Thyroid gland (tissue), 4 donors: ENCODE results near the gene PPM1F.

Source experiments
- POLR2A ChIP-seq, 2 donors: fragments of 450-650 bp; IDR thresholded peaks; one replicate each; pipeline ENCODE4 v1.6.1; 2017; ENCODE audit warnings: antibody characterized with exemption in 2 of 2, mild to moderate bottlenecking in 2 of 2, moderate library complexity in 1 of 2
- TF ChIP-seq, protein P1 (sequence below), 6 experiments: fragments of 200-600 bp in 3 of 6; fragments of 450-650 bp in 3 of 6; sonication (generic) in 3 of 6; IDR thresholded peaks; one replicate each; pipeline ENCODE4 v1.5.1; 2016 to 2019; ENCODE audit warnings: antibody characterized with exemption in 6 of 6, mild to moderate bottlenecking in 2 of 6, inconsistent platforms in 1 of 6, moderate library complexity in 1 of 6

DNA sequence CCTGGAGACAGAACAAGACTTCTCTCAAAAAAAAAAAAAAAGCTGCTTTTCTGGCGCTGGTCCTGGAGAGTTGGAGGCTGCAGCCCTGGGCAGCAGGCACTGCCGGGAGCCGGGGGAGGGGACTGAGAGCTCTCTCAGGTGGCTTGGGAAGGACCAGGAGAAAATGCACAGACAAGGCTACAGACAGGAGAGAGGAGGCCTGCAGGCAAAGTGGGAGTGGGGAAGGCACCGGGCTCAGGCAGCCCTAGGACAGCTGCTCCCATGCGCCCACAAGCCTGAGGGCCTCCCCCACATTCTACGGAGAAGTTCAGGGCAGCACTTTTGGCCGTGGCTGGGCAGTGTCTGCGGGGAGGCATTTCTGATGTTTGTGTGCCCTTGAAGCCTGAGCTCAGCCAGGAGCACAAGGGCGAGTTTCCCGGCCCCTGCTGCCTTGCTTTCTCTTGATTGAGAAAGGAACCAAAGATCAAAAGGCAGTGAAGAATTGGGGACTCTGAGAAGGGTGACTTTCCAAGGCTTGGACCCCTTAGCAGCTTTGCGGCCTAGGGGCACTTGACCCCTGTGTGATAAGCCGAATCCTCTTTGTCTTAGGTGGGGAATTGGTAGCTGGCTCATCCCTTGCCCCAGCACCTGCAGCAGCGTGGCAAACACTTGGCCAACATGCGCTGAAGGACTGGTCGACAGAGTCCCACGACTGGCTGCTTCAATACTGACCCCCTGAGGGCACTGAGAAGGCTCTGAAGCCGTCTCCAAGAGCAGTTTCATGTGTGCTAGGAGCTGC lies 35.3 kb downstream of the PPM1F start:
- TF ChIP-seq, protein P1, sequence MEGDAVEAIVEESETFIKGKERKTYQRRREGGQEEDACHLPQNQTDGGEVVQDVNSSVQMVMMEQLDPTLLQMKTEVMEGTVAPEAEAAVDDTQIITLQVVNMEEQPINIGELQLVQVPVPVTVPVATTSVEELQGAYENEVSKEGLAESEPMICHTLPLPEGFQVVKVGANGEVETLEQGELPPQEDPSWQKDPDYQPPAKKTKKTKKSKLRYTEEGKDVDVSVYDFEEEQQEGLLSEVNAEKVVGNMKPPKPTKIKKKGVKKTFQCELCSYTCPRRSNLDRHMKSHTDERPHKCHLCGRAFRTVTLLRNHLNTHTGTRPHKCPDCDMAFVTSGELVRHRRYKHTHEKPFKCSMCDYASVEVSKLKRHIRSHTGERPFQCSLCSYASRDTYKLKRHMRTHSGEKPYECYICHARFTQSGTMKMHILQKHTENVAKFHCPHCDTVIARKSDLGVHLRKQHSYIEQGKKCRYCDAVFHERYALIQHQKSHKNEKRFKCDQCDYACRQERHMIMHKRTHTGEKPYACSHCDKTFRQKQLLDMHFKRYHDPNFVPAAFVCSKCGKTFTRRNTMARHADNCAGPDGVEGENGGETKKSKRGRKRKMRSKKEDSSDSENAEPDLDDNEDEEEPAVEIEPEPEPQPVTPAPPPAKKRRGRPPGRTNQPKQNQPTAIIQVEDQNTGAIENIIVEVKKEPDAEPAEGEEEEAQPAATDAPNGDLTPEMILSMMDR (IDR thresholded peaks at IDR 0.05): no peak
- no peak for TF ChIP-seq POLR2A (IDR thresholded peaks at IDR 0.05)
